NCI-H128 (cell line): ENCODE measurements around the gene CCDC7.
"Not testable (repeated sequence)": the region's sequence is repeated elsewhere in the genome, so short reads cannot be mapped to it uniquely, and the experiment has no call there.

Experiments used
- DNase-seq: peaks from one replicate; lab custom pipeline; 2025; ENCODE audit not compliant: unreplicated experiment; lab: John Stamatoyannopoulos, UW

Gene CCDC7

GRCh38 chr10:32687546-32687945 lies 241.6 kb downstream of the CCDC7 start:
- no peak for DNase-seq

DNA sequence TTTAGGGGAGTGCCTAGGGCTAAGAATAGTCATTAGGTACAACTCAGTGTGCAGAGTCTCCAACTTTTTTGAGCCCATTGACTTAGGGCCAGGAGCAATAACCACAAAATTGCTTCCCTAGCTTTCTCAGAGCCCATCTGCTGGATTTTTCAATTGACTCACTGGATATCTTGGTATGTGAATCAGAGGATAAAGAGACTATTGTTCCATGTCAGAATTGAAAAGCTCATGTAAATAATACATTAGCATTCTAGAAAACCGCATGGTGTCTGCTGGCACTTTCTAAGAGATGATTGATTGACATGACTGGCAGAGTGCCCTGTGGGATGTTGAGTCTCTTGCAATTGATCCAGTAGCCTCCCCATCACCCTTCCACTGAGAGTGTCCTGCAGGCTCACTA lies 246.2 kb downstream of the CCDC7 start:
- peak; percentile 1 for DNase-seq

DNA sequence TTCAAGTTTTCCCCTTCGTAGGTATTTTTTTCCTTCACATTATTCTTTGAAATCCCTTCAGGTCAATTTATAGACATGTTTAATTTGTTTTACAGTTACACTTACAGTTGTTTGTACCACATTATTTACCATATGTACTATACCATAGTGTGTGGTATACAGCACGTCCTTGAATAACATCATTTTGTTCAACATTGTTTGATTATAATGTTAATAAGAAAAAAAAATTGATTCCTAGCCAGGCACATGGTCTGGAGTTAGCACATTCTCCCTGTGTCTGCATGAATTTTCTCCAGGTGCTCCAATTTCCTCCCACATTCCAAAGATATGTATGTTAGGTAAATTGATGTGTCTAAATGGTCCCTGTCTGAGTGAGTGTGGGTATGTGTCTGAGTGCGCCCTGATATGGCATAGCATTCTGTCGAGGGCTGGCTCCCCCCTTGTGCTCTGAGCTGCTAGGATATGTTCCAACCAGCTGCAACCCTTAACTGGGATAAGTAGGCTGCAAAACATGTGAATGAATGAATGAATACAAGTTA lies 247.6 kb downstream of the CCDC7 start:
- DNase-seq = no peak

GRCh38 chr10:32699683-32700082 lies 253.7 kb downstream of the CCDC7 start:
- not testable (repeated sequence) for DNase-seq

DNA sequence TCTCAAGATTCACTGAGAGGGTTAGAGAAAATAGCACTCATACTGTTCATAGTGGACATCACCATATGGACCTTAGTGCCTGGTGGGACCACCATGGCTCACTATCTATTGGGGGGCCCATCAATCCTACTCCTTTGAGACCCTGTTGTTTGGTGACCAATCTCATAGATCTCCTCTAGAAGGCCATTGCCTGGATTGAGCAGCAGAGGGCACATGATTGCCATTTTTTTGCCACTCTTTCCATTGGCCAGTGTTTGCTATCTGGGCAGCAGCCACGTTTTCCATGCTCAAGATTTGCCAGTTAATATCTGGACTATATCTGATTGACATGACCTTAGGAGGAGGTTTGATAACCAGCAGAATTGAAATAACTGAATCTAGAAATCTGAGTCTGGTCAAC lies 267.6 kb downstream of the CCDC7 start:
- DNase-seq = no peak

DNA sequence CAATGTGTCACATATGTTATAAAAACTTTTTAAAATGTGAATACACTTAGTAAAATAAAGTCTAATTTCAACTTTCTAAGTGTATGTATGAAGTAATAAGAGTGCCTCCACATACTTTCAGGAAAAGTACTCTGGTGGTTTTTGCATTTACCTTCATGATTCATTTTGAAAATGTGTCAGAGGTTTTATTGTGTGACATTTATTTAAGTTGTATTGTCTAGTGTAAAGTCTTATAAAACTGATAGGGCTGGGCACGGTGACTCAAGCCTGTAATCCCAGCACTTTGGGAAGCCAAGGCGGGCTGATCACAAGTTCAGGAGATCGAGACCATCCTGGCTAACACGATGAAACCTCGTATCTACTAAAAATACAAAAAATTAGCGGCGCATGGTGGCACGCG lies 285.6 kb downstream of the CCDC7 start:
- DNase-seq = no peak

GRCh38 chr10:32738958-32739357 lies 293.0 kb downstream of the CCDC7 start:
- DNase-seq = no peak

DNA sequence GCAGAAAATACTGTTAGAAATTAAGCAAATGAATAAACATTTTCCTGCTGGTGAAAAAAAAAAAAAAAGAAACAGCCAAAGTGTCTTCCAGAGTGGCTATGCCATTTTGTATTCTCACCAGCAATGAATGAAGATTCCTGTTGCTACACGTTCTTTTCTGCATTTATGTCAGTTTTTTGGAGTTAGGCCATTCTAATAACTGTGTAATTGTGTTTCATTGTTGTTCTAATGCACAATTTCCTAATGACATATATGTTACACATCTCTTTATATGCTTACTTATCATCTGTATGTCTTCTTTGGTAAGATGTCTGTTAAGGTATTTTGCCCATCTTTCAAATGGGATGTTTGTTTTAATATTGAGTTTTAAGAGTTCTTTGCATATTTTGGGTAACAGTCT lies 298.4 kb downstream of the CCDC7 start:
- no peak for DNase-seq

- no peak for DNase-seq
These were observed 300.9 kb downstream of the CCDC7 start for GRCh38 chr10:32746869-32747268.

- no peak for DNase-seq
These were observed 305.6 kb downstream of the CCDC7 start for GRCh38 chr10:32751582-32751981.

DNA sequence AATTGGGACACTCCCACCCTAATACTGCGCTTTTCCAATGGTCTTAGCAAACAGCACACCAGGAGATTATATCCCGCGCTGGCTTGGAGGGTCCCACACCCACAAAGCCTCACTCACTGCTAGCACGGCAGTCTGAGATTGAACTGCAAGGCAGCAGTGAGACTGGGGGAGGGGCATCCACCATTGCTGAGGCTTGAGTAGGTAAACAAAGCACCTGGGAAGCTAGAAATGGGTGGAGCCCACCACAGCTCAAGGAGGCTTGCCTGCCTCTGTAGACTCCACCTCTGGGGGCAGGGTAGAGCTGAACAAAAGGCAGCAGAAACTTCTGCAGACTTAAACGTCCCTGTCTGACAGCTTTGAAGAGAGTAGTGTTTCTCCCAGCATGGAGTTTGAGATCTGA lies 309.0 kb downstream of the CCDC7 start:
- DNase-seq = not testable (repeated sequence)

- DNase-seq = no peak
These were observed 325.3 kb downstream of the CCDC7 start for GRCh38 chr10:32771217-32771616.

DNA sequence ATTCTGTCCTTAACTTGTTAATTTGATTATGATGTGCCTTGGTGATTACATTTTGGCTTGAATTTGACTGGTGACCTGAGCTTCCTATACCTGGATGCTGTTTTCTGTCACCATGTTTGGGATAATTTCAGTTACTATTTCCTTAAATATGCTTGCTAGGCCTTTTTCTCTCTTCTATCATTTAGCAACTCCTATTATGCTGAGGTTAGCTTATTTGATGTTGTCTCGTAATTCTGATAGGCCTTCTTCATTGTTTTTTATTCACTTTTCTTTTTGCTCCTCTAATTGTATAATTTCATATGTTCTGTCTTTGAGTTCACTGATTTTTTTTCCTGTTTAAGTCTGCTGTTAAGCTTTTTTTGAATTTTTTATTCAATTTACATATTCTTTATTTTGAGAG lies 327.2 kb downstream of the CCDC7 start:
- DNase-seq = no peak

DNA sequence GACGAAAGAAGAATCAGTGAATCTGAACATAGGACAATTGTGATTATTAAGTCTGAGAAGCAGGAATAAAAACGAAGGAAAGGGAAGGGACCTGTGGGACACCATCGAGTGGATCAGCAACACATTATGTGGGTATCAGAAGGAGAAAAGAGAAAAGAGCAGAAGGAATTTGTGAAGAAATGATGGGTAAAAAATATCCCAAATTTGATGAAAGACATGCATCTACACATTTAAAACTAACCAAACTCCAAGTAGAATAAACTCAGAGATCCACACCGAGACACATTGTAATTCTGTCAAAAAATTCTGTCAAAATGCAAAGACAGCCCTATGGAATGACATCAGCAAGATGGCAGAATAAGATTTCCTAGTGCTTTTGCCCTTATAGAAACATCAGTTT lies 341.0 kb downstream of the CCDC7 start:
- DNase-seq = no peak

GRCh38 chr10:32787690-32788284 lies 341.8 kb downstream of the CCDC7 start:
- no peak for DNase-seq

DNA sequence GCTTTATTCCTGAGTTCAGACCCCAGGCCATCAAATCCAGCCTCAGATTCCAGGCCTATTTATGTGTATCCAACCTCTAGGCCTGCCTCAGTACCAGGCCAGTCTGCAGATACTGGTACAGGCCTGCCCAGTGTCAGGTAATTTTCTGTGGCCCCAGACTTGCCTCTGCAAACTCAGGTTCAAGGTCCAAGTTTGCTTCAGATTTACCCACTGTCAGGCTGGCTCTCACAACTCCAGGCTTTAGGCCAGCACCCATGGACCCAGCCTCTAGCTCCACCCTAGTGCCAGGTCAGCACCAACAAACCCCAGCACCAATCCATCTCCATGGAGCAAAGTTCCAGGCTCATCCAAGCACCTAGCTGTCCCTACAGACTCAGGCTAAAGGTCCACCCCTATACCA lies 342.4 kb downstream of the CCDC7 start:
- no peak for DNase-seq

GRCh38 chr10:32790483-32790882 lies 344.5 kb downstream of the CCDC7 start:
- DNase-seq = no peak

DNA sequence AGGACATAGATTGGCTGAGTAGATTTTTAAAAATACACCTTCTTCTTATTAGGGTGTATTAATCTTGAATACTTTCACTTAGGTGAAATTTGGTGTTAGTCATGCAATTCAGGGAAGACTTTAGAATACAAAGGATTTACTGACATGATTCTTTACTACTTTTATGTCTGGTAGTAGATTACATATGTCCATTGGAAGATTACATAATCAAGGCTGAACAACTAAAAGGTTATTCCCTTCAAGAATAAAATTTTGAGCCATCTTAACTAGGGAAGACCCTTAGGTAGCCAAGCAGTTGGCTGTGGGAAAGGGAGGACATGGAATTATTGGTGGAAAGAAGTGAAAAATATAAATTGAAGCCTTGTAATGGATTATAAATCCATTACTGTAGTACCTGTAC lies 347.1 kb downstream of the CCDC7 start:
- DNase-seq = no peak

GRCh38 chr10:32795598-32796183 lies 349.8 kb downstream of the CCDC7 start:
- no peak for DNase-seq

DNA sequence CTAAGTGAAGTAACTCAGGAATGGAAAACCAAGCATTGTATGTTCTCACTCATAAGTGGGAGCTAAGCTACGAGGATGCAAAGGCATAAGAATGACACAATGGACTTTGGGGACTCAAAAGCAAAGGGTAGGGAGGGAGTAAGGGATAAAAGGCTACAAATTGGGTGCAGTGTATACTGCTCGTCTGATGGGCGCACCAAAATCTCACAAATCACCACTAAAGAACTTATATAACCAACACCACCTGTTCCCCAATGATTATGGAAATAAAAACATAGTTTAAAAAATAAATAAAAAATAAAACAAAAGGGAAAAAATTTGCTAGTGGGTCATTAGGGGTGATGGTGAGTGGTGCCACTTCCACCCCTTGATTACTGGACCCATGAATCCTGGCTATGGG lies 351.5 kb downstream of the CCDC7 start:
- DNase-seq = not testable (repeated sequence)

DNA sequence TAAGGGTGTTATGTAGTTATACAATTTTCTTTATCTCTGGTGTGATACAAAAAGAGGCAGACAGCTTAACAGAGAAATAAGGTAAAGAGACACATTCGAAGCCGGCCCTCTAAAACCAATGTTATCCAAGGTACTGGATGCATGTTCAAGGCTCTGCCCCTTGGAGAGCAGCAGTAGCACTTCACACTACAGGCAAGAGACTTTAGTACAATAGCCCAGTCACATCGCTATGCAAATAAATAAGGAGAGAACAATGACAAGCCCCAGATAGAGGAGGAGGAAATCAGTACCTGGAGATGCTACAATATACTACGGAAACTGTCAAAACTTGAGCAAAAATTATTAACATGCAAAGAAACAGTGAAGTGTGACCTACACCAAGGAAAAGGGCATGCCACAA lies 401.0 kb downstream of the CCDC7 start:
- no peak for DNase-seq

DNA sequence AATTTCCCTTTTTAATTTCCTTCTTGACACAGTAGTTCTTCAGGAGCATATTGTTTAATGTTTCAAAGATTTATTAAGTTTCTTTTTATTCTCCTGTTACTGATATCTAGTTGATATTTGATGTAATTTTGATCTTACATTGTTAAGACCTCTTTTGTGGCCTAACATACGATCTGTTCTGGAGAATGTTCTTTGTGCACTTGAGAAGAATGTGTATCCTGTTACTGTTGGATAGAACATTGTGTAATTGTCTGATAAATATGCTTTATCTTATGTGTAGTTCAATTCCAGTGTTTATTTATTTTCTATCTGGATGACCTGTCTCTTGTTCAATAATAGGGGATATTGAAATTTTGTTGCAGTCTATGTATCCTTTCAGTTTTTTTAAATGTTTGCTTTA lies 405.4 kb downstream of the CCDC7 start:
- DNase-seq = no peak

DNA sequence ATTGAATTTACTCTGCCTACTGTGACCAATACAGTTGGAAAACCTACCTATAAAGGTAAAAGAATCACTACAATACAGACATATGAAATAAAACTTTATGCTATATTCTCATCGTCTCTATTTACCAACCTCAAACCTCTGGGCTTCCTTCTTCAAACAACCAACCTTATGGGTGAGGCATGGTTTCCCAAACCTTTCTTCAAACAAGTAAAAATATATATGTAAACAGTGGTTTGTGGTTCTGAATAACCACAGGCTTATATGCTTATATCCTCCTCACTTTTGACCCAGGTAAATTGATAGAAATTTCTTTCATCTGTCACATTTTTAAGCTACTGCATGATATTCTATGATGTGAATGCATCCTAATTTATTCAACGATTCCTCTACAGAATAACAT lies 408.5 kb downstream of the CCDC7 start:
- no peak for DNase-seq
